ENCODE data around the gene CHERP.
"Not testable (repeated sequence)": the region's sequence is repeated elsewhere in the genome, so short reads cannot be mapped to it uniquely, and the experiment has no call there.

Gene CHERP

DNA sequence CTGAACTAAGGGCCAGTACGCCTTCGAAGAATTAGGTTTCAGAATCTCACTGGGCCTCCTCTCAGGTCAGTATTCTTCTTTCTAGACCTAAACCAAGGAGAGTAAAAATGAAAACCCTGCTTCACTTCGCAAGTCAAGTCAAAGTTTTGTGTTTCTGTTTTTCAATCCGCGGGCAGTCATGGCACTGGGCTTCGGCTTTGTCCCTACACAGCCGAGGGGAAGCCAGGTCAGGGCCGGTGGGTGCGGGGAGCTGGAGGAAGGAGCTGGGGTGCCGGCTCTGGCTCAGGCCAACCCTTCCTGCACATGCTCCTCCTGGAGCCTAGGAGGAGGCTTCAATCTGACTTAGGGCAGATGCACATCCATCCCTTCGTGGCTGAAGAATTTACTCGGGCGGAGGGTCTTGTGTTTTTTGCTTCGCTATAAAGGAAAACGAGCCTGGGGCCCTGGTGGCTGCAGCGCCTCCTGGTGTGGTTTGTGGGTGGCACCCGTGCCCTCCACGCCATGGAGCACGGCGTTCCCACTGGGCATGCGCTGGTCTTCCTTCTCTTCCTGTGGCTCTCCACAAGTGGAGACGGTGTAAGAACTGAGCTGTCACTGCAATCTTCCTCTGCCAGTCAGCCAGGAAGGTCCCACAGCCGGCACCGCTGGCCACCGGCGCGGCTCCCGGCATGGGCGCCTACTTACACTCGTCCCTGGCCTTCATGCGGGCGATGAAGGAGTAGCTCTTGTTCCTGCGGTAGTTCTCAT is 23.6 kb downstream of the CHERP start:
- no peak for DNase-seq

DNA sequence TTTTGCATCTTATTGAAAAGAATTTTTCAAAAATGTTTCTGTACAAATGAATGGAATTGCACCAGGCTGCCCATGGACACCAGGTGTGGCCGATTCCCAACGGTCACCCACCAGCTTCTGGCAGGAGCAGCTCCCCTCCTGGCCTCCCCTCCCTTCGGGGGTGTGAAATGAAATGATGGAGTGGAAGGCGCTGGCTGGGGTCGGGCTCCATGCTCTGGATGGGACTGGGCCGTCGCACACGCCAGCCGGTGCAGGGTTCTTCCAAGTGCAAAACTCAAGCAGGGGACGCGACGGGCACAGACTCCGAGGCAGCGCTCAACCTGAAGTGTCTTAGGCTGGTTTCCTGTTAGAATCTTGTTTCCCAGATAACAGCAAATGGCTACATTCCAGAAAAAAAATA is 24.2 kb downstream of the CHERP start:
- DNase-seq, result no peak

DNA sequence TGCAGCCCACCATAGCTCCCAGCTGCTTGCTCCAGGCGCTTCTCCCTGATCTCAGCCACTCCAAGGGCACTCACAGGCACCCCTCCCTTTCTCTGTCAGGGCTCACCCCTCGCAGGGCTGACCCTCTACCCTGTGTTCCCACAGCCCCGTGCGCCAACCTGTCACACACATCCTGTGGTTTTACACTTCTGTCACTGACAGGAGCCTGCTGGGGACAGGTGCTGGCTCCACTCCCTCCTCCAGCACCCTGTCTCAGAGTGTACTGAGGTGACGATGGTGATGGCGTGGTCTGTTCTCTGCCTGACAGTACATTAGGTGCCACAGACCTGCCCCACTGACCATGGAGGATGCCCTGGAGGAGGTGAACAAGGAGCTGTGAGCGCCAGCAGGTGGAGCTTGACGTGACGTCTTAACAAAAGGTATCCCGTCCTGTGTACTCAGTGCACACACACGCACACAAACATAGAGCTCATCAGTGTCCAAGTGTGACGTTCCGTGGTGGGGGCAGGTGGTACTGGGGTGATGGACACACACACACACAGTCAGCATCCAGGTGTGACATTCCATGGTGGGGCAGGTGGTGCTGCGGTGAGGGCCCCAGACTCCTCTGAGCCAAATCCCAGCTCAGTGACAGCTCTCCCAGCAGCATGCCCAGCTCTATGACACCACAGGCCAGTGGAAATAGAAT is 25.2 kb downstream of the CHERP start:
- DNase-seq, result no peak

DNA sequence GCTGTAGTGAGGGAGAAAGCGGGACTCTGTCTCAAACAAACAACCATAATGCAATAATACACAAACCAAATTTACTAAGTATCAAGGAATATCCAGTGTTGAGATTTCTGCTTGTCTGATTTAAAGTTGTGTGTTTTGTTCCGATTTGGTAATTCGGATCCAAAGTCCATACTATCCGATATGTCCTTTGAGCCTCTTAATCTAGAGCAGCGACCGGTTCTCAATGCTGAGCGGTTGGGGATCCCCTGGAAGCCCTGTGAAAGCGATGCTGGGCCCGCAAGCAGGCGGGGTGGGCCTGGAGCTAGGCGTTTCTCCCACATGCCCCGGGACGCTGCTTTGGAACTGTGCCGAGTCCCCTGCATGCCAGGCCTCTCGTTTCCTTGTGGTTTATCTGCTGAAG is 25.9 kb downstream of the CHERP start:
- DNase-seq, result no peak

DNA sequence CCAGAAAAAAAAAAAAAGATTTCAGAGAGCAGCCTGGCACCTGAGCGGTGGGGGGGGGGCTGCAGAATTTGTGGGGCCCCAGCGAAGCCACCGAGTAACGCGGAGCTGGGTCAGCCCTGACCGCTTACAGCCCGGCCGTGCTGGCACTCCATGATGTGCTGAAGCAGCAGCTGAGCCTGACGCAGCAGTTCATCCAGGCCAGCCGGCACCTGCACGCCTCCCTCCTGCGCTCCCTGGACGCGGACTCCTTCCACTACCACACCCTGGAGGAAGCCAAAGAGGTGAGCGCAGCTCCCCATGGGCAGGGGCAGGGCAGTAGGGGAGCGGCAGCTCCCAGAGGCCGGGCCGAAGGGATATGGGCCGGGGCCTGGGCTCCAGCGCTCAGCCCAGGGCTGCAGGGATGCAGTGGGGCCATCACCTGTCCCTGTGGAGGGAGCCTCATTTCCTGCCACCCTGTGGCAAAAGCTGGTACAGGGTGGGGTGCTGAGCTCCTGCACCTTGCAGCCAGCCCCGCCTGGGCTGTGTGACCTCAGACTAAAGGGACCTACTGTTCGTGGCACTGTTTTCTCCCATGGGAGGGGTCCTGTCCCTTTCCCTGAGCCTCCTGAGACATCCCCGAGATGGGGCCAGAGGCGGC is 27.7 kb downstream of the CHERP start:
- DNase-seq, result no peak

DNA sequence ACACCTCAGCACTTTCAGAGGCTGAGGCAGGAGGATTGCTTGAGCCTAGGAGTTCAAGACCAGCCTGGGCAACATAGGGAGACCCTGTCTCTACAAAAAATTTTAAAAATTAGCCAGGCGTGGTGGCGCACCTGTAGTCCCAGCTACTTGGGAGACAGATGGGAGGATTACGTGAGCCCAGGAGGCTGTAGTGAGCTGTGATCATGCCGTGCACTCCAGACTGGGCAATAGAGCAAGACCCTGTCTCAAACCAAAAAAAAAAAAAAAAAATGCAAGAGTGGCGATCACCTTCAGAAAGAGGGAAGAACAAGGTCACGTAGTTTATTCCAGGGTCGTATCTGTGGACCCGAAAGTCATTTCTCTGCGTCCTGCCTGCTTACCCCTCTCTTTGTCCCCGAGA is 29.6 kb downstream of the CHERP start:
- DNase-seq, result not testable (repeated sequence)

DNA sequence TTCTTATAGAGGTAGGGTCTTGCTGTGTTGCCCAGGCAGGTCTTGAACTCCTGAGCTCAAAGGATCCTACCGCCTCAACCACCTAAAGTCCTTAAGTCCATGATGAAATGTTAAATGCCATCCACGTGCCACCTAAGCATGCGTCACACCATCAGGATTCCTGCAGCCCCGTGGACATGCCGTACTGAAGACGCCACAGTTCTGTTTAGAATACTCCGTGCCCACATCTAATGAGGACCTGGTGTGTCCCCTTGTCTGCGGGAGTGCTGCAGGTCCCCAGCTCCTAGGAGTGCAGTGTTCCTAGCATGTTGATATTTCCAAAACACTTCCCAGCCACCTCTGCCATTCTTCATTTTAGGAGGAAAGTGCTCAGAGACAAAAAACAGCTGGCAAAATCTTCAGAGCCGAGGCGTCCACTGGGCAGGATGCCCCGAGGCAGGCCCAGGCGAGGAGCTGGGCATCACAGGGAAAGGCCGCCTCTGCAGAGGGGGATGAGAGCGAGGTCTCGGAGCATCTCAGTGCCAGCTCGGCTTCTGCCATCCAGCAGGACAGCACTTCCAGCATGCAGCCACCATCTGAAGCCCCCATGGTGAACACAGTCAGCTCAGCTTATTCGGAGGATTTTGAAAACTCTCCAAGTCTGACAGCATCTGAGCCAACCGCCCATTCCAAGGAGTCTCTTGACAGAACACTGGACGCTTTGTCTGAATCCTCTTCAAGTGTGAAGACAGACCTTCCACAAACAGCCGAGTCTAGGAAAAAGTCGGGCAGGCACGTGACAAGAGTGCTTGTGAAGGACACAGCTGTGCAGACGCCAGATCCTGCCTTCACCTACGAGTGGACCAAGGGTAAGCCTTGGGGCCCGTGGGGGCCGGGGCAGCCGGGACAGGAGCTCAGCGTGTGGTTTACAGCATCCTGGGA is 32.8 kb downstream of the CHERP start:
- DNase-seq, result no peak

DNA sequence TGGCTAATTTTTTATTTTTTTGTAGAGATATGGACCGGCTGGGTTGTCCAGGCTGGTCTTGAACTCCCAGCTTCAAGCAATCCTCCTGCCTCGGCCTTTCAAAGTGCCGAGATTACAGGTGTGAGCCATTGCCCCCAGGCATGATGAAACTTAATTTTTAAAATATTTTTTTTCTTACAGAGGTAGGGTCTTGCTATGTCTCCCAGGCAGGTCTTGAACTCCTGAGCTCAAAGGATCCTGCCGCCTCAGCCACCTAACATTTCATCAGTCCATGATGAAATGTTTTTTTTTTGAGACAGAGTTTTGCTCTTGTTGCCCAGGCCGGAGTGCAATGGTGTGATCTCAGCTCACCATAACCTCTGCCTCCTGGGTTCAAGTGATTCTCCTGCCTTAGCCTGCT is 33.7 kb downstream of the CHERP start:
- DNase-seq, result no peak

DNA sequence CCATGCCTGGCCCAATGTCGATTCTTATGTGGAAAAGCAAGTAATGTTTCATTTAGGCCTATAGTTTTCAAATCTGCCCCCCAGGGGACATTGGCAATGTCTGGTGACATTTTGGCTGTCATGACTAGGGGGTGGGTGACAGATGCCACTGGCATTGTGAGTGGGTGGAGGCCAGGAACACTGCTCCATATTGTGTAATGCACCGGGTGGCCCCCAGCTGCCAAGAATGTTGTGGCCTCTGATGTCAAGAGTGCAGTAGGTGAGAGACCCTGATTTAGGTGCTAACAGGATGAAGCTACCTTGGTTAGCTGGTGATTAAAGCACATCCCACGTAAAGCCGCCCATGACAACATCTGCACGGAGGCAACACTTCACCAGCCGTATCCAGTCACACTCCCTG is 35.3 kb downstream of the CHERP start:
- DNase-seq, result no peak

DNA sequence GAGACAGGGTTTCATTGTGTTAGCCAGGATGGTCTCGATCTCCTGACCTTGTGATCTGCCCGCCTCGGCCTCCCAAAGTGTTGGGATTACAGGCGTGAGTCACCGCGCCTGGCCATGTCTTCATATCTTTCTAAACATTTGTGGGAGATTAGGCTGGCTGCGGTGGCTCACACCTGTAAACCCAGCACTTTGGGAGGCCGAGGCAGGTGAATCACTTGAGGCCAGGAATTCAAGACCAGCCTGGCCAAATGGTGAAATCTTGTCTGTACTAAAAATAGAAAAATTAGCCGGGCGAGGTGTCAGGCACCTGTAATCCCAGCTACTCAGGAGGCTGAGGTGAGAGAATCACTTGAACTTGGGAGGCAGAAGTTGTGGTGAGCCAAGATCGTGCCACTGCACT is 36.1 kb downstream of the CHERP start:
- not testable (repeated sequence) for DNase-seq

DNA sequence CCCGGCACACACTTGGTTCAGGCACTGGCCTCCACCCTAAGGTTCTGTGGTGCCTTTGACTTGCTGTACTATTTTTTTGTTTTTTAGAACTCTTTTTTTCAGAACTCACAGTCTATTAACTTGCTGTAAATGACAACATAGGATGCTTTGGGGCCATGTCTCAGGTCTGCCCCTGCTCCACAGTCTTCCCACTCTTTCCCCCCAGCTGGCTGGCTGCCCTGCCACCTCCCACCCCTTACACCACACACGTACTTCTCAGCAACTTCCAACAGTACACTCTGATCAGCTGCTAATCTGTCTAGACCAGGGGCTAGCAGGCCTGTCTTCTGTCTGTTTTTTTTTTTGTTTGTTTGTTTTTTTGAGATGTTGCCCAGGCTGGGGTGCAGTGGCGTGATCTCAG is 38.0 kb downstream of the CHERP start:
- no peak for DNase-seq

DNA sequence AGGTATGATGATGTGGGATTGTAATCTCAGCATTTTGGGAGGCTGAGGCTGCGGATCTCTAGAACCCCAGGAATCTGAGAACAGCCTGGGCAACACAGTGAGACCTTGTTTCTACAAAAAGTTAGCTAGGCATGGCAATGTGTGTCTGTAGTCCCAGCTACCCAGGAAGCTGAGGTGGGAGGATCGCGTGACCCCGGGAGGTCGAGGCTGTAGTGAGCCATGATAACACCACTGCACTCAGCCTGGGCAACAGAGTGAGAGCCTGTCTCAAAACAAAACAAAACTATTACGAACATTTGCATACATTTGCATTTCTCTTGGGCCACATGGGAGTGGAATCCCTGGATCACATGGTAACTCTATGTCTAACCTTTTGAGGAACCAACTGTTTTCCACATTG is 44.4 kb downstream of the CHERP start:
- DNase-seq, result no peak

DNA sequence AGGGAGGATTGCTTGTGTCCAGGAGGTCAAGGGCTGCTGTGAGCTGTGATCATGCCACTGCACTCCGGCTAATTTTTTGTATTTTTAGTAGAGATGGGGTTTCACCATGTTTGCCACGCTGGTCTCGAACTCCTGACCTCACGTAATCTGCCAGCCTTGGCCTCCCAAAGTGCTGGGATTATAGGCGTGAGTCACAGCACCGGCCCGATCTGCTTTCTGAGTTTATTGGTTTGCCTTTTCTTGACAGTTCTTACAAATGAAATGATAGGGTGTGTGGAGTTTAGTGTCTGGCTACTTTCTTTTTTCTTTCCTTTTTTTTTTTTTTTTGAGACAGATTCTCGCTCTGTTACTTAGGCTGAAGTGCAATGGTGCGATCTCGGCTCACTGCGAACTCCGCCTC is 45.2 kb downstream of the CHERP start:
- no peak for DNase-seq

DNA sequence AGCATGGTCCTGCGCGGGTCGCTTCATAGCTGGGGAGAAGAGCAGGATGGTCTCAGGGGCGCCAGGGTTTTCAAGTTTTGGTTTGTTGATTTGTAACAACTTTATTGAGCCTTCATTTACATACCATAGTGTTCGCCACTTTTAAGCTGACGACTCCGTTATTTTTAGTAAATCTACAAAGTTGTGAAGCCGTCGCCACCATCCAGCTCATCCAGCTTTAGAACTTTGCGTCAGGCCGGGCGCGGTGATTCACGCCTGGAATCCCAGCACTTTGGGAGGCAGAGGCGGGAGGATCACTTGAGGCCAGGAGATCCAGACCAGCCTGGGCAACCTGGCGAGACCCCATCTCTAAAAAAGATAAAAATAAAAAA is 45.6 kb downstream of the CHERP start:
- no peak for DNase-seq

DNA sequence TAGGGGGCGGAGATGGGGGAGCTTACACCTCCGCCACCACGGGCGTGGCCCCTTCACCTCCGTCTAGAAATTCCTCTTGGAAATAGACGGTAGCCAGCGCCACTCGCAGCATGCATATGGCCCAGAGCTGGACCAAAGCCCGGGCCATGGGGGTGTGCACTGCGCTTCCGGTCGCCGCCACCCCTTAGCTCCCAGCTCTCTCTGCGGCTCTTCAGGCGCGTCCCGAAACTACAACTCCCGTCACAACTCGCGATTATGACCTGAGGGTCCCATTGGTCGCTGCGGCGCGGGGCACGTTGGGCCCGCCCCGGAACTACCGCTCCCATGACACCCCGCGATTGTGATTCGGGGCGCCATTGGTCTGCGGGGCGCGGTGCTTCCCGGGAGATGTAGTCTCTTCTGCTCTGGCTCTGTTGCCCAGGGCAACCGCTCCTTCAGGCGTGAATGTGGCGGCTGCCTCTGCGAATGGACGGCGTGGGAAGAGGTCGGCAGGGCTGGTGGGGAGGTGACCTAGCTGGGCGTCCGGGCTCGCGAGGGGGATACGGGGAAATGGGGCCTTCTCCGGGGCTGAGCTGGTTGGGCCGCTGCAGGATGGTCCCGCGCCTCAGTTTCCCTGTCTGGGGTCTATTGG is 46.1 kb downstream of the CHERP start, which contains the start of the genes C19orf44 and CALR3:
C19orf44 (plus strand) TSS at position 413 of the 631 bp plus-strand sequence. CDS start 4,399 bp downstream, outside the sequence.
CALR3 (minus strand) TSS at position 186 of the 631 bp plus-strand sequence; CDS start at position 148, 38 bp downstream.
- DNase-seq, result peak; percentile 99

DNA sequence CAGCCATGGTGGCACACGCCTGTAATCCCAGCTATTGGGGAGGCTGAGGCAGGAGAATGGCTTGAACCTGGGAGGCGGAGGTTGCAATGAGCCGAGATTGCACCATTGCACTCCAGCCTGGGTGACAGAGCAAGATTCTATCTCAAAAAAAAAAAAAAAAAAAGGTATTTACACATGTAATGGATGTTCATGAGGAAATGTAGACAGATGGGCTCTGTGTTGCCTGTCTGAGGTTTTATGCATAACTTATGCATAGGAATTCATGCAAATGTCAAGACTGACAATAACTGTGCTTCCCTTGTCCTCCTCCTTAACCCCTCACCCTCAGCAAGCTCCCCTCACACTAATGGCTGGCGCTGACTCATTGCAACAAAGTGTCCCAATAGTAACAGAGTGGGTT is 55.8 kb downstream of the CHERP start:
- not testable (repeated sequence) for DNase-seq

DNA sequence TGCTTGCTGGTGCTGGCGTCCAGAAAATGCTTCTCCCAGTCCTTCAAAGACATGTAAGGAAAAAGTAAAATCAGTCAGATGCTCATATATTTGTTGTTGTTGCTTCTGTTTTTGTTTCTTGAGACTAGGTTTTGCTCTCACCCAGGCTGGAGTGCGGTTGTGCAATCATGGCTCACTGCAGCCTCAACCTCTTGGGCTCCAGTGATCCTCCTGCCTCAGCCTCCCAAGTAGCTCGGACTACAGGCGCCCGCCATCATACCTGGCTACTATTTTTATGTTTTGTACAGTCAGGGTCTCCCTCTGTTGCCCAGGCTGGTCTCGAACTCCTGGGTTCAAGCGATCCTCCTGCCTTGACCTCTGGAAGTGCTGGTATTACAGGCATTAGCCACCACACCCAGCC is 59.5 kb downstream of the CHERP start:
- DNase-seq, result no peak

DNA sequence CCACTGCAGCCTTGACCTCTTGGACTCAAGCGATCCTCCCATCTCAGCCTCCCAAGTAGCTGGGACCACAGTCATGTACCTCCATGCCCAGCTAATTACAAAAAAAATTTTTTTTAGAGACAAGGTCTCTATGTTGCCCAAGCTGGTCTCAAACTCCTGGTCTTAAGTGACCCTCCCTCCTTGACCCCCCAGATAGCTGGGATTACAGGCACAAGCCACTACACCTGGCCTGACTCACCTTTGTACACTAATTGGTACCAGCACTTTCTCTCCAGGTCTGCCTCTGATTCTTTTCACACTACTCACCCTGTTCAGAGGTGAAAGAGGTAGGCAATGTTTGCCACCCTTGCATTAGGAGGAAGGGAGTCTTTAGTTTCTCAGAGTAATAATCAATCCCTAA is 64.9 kb downstream of the CHERP start:
- no peak for DNase-seq

DNA sequence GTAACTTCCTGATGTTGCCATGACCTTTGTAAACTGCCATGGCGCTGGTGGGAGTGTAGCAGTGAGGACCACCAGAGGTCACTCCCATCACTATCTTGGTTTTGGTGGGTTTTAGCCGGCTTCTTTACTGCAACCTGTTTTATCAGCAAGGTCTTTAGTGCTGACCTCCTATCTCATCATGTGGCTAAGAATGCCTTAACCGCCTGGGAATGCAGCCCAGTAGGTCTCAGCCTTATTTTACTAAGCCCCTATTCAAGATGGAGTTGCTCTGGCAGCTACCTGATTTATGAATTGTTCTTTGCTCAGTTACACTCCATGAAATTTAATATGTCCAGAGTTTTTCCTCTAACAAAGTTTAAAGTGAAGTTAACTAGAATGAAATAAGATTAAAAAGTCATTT is 65.8 kb downstream of the CHERP start:
- no peak for DNase-seq

DNA sequence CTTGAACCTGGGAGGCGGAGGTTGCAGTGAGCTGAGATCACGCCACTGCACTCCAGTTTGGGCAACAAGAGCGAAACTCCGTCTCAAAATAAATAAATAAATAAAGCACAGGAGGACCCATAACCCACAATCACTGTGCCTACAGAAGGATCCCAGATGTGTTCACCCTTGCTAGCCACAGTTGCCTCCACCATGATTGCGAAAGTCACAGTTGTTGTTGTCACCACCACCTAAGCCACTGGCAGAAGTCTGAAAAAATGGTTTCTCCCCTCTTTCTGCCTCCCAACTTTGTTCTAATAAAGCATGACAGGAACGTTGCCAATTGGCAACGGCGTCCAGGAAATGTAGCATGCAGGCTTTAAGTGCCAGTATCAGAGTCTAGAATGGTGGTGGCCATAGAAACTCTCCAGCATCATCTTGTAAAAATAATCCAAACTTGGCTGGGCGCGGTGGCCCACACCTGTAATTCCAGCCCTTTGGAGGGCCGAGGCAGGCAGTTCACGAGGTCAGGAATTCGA is 68.3 kb downstream of the CHERP start:
- peak; percentile 34 for DNase-seq

DNA sequence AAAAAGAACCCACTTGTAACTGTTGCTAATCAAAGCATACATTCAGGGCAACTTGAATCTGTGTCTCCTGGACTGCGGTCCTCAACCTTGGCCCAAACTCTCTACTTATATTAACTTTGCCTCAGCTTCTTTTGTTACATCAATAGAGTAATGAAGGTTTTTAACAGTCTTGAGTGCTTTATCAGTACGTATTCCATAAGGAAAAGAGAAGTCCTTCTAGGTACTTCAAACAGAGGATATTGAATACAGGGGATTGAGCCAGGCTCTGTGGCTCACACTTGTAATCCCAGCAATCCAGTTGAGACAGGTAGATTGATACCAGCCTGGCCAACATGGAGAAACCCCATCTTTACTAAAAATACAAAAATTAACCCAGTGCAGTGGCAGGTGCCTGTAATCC is 69.2 kb downstream of the CHERP start:
- DNase-seq, result no peak

DNA sequence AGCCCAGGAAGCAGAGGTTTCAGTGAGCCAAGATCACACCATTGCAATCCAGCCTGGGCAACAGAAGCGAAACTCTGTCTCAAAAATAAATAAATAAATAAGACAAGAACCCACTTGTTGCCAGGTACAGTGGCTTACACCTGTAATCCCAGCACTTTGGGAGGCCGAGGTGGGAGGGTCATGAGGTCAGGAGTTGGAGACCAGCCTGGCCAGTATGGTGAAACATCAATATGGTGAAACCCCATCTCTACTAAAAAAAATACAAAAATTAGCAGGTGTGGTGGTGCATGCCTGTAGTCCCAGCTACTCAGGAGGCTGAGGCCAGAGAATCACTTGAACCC is 69.7 kb downstream of the CHERP start:
- DNase-seq, result not testable (repeated sequence)

All from NCI-H2029 (cell line).